NCI-H748 (cell line): ENCODE data around the gene AGBL3.
"Not testable (repeated sequence)": the region's sequence is repeated elsewhere in the genome, so short reads cannot be mapped to it uniquely, and the experiment has no call there.

ENCODE experiments used
- DNase-seq: peaks from one replicate; lab custom pipeline; 2025; ENCODE audit not compliant: unreplicated experiment; lab: John Stamatoyannopoulos, UW

Gene AGBL3

DNA sequence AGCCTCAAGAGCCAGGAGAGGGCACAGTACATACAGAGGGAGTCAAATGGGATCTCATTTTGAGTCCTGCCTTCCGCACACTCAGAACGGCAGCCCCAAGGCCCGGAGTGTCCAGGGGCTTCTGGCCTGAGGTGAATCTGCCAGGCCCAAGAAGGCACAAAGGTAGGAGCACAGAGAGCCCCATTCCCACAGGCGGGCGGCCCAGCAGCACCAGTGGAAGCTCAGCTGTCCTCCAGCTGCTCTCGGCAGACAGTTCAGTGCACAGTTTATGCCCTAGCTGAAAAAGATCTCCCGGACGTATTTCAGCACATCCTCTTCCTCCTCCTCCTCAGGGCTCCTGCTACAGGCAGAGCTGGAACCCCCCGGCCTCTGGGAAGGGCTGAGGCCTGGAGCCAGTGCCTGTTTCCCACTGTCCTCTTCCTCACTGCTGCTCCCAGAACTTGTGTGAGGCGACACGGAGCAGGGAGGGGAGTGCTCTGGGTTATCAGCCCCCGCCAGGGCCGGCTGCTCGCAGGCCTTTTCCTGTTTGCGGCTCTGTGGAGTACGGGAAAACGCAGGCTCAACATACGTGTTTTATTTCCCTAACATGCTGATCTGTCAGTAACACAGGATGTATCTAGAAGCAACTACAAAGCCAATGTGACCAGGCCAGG is 180.2 kb downstream of the AGBL3 start:
- no peak for DNase-seq

DNA sequence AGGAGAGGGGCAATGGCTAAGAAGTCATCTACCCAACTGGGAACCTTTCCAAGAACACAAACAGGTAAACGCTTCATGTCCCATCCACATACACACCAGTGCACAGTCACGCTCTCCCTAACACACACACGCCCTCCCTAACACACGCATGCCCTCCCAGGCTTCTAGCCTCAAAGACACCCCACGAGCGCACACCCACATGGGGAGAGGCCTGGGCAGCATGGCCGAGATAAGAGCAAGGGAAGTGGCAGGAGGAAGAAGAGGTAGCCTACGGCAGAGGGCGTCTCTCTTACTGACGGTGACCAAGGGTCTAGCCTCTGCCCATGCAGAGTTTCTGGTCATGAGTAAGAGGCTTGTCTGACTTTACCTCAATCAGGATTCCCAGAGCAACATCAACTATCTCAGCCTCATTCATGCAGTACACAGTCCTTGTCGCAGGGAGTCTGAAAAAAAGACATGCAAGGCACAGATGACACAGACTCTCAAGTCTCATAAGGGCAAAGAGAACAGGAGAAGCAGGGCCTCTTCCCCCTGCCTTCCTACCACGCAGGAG is 181.1 kb downstream of the AGBL3 start:
- no peak for DNase-seq

GRCh38 chr7:135168001-135168400 is 181.7 kb downstream of the AGBL3 start:
- DNase-seq, result no peak

- no peak for DNase-seq
Measured at GRCh38 chr7:135168489-135169140, 182.3 kb downstream of the AGBL3 start.

GRCh38 chr7:135169141-135169963 is 183.0 kb downstream of the AGBL3 start:
- peak; percentile 14 for DNase-seq

DNA sequence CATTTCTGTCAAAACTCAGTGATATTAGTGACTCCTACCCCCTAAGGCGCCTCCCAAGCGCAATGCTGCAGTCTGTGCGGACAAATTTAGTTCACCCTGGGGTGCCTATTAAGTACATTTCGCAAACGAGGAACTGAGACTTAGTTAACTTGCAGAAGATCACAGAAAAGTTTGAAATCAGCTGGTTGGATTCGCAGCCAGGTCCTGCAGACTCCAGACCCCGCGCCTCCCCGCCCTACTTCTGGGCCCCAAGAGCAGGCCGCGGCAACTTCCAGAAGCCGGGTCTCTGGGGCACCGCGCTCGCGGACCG is 183.6 kb downstream of the AGBL3 start:
- DNase-seq, result no peak

DNA sequence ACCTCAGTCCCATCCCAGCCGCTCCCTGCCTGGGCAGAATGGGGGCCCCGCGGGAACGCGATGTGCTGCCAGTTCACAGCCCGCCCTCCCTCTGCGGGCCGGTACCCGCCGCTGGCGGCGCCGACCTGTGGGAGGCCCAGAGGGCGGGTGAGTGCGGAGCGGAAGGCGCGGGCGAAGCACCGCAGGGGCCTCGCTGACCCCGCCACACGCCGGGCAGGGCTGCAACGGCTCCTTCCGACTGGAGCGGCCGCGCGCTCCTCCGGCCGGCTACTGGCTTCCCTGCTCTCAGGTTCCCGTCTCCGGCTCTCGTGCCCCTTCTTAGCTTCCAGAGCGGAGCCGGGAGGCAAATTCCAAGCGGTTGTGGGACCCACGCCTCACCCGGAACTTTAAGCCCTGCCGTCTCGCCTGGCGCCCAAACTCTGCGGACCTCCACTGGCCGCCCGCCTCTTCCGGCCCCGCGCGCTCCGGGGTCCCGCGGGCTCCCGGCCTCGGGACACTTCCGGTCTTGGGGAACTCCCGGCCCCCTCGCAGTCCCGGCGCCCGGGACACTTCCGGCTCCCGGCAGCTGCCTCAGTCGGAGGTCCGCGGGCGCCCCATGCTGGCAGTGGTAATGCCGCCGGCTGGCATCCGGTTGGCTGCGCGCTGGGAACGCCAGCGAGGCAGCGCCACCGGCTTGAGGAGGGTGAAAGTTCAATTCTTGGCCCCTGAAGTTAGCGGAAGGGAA is 184.1 kb downstream of the AGBL3 start, which contains the start of gene CYREN:
Gene CYREN, minus strand, starts transcription at position 434 of the 724 bp plus-strand sequence. CDS start 1,785 bp downstream, outside the sequence.
- DNase-seq, result peak; percentile 94

GRCh38 chr7:135170998-135171481 is 184.7 kb downstream of the AGBL3 start:
- not testable (repeated sequence) for DNase-seq

GRCh38 chr7:135171581-135172291 is 185.4 kb downstream of the AGBL3 start:
- not testable (repeated sequence) for DNase-seq

DNA sequence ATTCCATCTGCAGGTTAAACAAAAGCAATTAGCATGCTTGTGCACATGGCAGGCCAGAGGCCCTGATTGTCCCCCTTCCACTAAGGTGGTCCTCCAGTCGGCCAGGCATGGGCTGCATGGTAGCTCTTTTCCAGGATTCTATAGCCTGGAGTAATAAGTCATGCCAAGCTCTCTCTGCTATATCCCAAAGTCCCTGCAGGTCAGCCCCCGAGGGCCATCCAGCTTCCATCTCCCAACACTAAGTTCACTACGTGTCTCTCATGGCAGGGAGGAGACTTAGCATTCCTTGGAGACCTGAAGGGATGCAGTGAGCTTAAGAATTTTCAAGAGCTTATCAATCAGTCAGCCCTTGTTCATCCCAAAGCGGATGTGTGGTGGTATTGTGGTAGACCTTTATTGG is 187.6 kb downstream of the AGBL3 start:
- not testable (repeated sequence) for DNase-seq

DNA sequence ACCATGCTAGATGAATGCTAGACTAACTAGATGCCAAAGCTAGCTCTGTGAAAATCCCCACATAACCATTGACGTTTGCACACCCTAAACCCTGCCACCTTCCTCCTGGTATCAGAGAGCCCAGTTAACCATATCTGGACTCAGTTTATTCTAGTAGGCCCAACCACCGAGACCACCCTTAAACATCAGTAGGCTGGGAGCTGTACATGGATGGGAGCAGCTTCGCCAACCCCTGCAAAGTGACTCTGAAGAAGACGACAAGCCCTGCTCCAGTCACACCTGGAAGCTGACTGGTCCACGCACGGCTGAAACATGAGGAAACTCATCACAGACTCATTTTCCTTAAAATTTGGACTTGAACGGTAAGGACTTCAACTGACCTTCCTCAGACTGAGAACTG is 188.6 kb downstream of the AGBL3 start:
- DNase-seq, result no peak

DNA sequence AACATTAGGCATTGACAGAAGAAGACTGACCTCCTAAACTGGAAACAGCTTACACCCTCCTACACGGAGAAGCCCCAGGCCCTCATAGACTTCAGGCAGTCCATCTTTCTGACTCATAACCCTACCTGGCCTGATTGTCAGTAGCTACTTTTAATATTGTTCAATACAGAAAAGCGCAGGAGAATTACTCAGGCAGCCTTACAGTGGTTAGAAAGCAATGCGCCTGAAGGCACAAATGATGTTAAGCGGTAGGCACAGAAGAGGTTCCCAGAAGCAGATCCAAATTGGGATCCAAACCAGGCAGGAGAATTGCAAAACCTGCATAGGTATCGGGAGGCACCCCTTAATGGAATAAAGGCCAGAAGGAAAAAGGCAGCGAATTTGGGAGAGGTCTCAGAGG is 189.6 kb downstream of the AGBL3 start:
- DNase-seq, result no peak

DNA sequence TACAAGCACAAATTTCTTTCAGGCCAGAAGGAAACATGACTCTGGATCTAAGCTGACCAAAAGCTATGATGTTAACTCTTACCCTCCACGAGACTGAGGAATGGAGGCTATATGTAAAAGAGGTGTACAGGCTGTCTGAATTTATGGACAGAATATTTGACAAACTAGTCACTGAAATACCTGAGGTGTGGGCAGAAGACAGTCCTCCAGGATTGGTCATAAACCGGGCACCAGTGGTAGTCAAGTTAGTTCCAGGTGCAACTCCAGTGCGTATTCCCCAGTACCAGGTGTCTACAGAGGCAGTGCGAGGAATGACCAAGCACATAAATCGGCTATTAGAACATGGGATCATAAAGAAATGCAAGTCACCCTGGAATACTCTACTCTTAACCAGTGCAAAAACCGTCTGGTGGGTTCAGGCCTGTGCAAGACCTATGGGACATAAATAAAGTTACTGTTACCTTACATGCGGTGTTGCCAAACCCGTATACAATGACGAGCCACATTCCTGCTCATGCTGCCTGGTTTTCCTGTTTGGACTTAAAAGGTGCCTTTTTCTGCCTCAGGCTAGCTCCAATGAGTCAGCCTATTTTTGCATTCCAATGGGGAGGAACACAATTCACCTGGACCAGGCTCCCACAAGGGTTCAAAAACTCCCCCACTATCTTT is 190.9 kb downstream of the AGBL3 start:
- no peak for DNase-seq

- no peak for DNase-seq
Measured at GRCh38 chr7:135178364-135178763, 192.1 kb downstream of the AGBL3 start.

DNA sequence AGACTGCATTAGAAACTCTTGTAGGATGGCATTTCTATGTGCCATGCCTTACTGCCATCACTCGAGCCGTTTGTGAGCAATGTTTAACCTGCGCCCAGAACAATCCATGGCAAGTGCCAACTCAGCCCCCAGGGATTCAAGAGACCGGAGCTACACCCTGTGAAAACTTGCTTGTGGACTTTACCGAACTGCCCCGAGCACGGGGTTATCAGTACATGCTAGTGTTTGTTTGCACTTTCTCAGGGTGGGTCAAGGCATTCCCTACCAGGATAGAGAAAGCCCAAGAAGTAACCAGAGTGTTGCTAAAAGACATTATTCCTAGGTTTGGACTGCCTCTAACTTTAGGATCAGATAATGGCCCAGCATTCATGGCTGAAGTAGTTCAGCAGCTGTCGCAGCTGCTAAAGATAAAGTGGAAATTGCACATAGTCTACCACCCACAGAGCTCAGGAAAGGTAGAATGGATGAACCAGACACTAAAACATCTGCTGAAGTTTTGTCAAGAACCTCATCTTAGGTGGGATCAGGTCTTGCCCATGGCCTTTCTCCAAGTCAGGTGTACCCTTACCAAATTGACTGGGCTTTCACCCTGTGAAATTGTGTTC is 193.1 kb downstream of the AGBL3 start:
- DNase-seq, result no peak

- no peak for DNase-seq
Measured at GRCh38 chr7:135180122-135180521, 193.8 kb downstream of the AGBL3 start.

- DNase-seq, result no peak
Measured at GRCh38 chr7:135181261-135181928, 195.1 kb downstream of the AGBL3 start.

- no peak for DNase-seq
Measured at GRCh38 chr7:135181929-135182678, 195.8 kb downstream of the AGBL3 start.
